Measurements from ENCODE around the gene WRAP53. TPM values are rescaled to one million over a fixed set of nuclear protein-coding genes. Genes with fewer than 3 reads are reported as not detected.
A peak's percentile ranks its signal among the peaks of the same experiment; 100 is the strongest.

WRAP53 gene
- total RNA-seq, 1 donor from 2014 or later: 22.1 TPM

GRCh38 chr17:7650509-7651096 lies 37.7 kb upstream of the WRAP53 start, which contains the start of gene ATP1B2:
Gene ATP1B2, plus strand, starts transcription at chr17:7650926. Its CDS starts 593 bp downstream, at chr17:7651519.
- no peak for TF ChIP-seq CTCF (conservative IDR thresholded peaks at IDR 0.05)
- DNase-seq (ENCODE audit: extremely low spot score, unreplicated experiment): peak; percentile 74
- Mint-ChIP-seq H3K4me1 (ENCODE audit: unreplicated experiment) (peaks cover 19% of the 10 kb centered on the region), H3K27me3 (peaks cover 57% of the 10 kb centered on the region), H3K27ac (peak within 1 kb of the TSS; percentile 64), H3K9me3 (no peaks in the 10 kb centered on the region), H3K36me3 (peaks cover 3% of the 10 kb centered on the region), H3K4me3 (peak within 1 kb of the TSS; percentile 87)

GRCh38 chr17:7651097-7651664 lies 37.1 kb upstream of the WRAP53 start:
- DNase-seq (ENCODE audit: extremely low spot score, unreplicated experiment): no peak
- H3K27ac Mint-ChIP-seq: no peak overlapping the region
- TF ChIP-seq CTCF (conservative IDR thresholded peaks at IDR 0.05): no peak
- no peaks in the 10 kb centered on the region for H3K9me3 Mint-ChIP-seq
- peak overlapping the region; percentile 86 for H3K4me3 Mint-ChIP-seq
- H3K4me1 Mint-ChIP-seq (ENCODE audit: unreplicated experiment): peaks cover 21% of the 10 kb centered on the region
- peaks cover 3% of the 10 kb centered on the region for H3K36me3 Mint-ChIP-seq
- H3K27me3 Mint-ChIP-seq: peaks cover 61% of the 10 kb centered on the region

GRCh38 chr17:7651665-7652387 lies 36.5 kb upstream of the WRAP53 start:
- H3K36me3 Mint-ChIP-seq: peaks cover 3% of the 10 kb centered on the region
- H3K9me3 Mint-ChIP-seq: no peaks in the 10 kb centered on the region
- peak overlapping the region; percentile 86 for H3K4me3 Mint-ChIP-seq
- DNase-seq (ENCODE audit: extremely low spot score, unreplicated experiment): no peak
- peaks cover 25% of the 10 kb centered on the region for H3K4me1 Mint-ChIP-seq (ENCODE audit: unreplicated experiment)
- H3K27me3 Mint-ChIP-seq: peaks cover 64% of the 10 kb centered on the region
- peak; percentile 22 for TF ChIP-seq CTCF (conservative IDR thresholded peaks at IDR 0.05)
- no peak overlapping the region for H3K27ac Mint-ChIP-seq

GRCh38 chr17:7652388-7653356 lies 35.6 kb upstream of the WRAP53 start:
- DNase-seq (ENCODE audit: extremely low spot score, unreplicated experiment): no peak
- H3K4me1 Mint-ChIP-seq (ENCODE audit: unreplicated experiment): peaks cover 32% of the 10 kb centered on the region
- no peak for TF ChIP-seq CTCF (conservative IDR thresholded peaks at IDR 0.05)
- no peaks in the 10 kb centered on the region for H3K9me3 Mint-ChIP-seq
- peaks cover 3% of the 10 kb centered on the region for H3K36me3 Mint-ChIP-seq
- no peak overlapping the region for H3K27ac Mint-ChIP-seq
- H3K27me3 Mint-ChIP-seq: peaks cover 71% of the 10 kb centered on the region
- H3K4me3 Mint-ChIP-seq: peak overlapping the region; percentile 71

- Mint-ChIP-seq H3K4me3 (peak overlapping the region; percentile 13), H3K27ac (no peak overlapping the region), H3K36me3 (peaks cover 3% of the 10 kb centered on the region), H3K9me3 (no peaks in the 10 kb centered on the region), H3K4me1 (ENCODE audit: unreplicated experiment) (peaks cover 30% of the 10 kb centered on the region), H3K27me3 (peaks cover 63% of the 10 kb centered on the region)
- no peak for TF ChIP-seq CTCF (conservative IDR thresholded peaks at IDR 0.05)
- no peak for DNase-seq (ENCODE audit: extremely low spot score, unreplicated experiment)
Observed at GRCh38 chr17:7654832-7655540, 33.3 kb upstream of the WRAP53 start.
